Measurements from ENCODE around the gene ASL. TPM values are rescaled to one million over a fixed set of nuclear protein-coding genes. Genes with fewer than 3 reads are reported as not detected.
"Not testable (repeated sequence)": the region's sequence is repeated elsewhere in the genome, so short reads cannot be mapped to it uniquely, and the experiment has no call there.

The ASL gene
- total RNA-seq, 2 donors from 2014 or later: 24.0 to 36.4 TPM

GRCh38 chr7:66118603-66119002, 43.0 kb downstream of the ASL start:
- Histone ChIP-seq H3K9me3 (no peaks in the 10 kb centered on the region), H3K4me3 (no peak overlapping the region), H3K27me3 (replicated peaks; ENCODE audit: insufficient read depth) (no peaks in the 10 kb centered on the region), H3K36me3 (no peaks in the 10 kb centered on the region), H3K27ac (no peak overlapping the region), H3K4me1 (replicated peaks) (peaks cover 4% of the 10 kb centered on the region)
- 26% methylated on average over 3 of the region's 3 CpGs for WGBS
- intact Hi-C loops (cut with DNase I): no loop called here
- TF ChIP-seq, protein P1, sequence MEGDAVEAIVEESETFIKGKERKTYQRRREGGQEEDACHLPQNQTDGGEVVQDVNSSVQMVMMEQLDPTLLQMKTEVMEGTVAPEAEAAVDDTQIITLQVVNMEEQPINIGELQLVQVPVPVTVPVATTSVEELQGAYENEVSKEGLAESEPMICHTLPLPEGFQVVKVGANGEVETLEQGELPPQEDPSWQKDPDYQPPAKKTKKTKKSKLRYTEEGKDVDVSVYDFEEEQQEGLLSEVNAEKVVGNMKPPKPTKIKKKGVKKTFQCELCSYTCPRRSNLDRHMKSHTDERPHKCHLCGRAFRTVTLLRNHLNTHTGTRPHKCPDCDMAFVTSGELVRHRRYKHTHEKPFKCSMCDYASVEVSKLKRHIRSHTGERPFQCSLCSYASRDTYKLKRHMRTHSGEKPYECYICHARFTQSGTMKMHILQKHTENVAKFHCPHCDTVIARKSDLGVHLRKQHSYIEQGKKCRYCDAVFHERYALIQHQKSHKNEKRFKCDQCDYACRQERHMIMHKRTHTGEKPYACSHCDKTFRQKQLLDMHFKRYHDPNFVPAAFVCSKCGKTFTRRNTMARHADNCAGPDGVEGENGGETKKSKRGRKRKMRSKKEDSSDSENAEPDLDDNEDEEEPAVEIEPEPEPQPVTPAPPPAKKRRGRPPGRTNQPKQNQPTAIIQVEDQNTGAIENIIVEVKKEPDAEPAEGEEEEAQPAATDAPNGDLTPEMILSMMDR (IDR thresholded peaks at IDR 0.05): no peak
- no peak for TF ChIP-seq POLR2A (IDR thresholded peaks at IDR 0.05)
- TF ChIP-seq POLR2AphosphoS5 (IDR thresholded peaks at IDR 0.05): no peak
- no peak for DNase-seq (ENCODE audit: low spot score)

DNA sequence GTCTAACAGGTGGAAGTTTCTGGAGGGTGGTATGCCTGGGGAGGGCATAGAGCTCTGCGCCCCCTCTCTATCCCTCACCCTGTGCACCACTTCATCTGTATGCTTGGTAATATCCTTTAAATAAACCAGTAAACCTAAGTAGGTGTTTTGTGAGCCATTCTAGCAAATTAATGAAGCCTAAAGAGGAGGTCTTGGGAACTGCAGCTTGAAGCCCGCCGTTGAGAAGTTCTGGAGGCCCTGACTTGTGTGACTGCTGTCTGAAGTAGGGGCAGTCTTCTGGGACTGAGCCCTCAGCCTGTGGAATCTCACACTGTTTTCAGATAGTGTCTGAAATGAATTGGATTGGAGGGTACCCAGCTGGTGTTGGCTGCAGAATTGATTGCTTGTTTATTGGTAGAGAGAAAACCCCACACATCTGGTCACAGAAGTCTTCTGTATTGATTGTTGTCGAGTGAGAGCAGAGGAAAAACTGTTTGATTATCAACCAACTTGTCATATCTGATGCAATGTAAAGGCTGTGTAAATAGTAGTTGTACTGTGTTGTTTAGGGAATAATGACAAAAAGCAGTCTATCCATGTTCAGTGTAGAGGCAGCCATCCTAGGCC, 43.7 kb downstream of the ASL start:
- no peak for DNase-seq (ENCODE audit: low spot score)

GRCh38 chr7:66123175-66123528, 47.5 kb downstream of the ASL start:
- H3K27me3 ChIP-seq (replicated peaks; ENCODE audit: insufficient read depth): no peaks in the 10 kb centered on the region
- DNase-seq (ENCODE audit: low spot score): no peak
- 82% methylated on average over 9 of the region's 9 CpGs for WGBS
- H3K27ac ChIP-seq: no peak overlapping the region
- H3K9me3 ChIP-seq: no peaks in the 10 kb centered on the region
- intact Hi-C loops (cut with DNase I): no loop called here
- no peak for TF ChIP-seq POLR2AphosphoS5 (IDR thresholded peaks at IDR 0.05)
- TF ChIP-seq POLR2A (IDR thresholded peaks at IDR 0.05): no peak
- TF ChIP-seq, protein P1 (IDR thresholded peaks at IDR 0.05): no peak
- H3K4me1 ChIP-seq (replicated peaks): peaks cover 13% of the 10 kb centered on the region
- no peak overlapping the region for H3K4me3 ChIP-seq
- no peaks in the 10 kb centered on the region for H3K36me3 ChIP-seq

More for the DNA sequence above, 43.7 kb downstream of the ASL start:
- Histone ChIP-seq H3K36me3 (no peaks in the 10 kb centered on the region), H3K27ac (no peak overlapping the region), H3K9me3 (no peaks in the 10 kb centered on the region), H3K27me3 (replicated peaks; ENCODE audit: insufficient read depth) (no peaks in the 10 kb centered on the region), H3K4me1 (replicated peaks) (peaks cover 5% of the 10 kb centered on the region), H3K4me3 (no peak overlapping the region)
- intact Hi-C loops (cut with DNase I): no loop called here
- WGBS: 75% methylated on average over 4 of the region's 4 CpGs
- TF ChIP-seq POLR2AphosphoS5 (IDR thresholded peaks at IDR 0.05): no peak

DNA sequence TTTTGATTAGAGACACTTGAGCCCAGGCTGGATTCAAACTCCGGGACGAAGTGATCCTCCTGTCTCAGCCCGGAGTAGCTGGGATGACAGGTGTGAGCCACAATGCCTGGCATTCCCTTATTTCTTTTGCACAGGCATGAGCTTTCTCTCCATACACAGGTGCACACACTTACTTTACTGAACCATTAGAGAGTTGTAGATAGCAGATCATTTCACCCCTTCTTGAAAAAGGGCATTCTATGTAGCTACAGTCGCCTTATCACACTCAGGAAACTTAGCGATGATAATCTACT, 48.9 kb downstream of the ASL start:
- 55% methylated on average over 5 of the region's 5 CpGs for WGBS
- DNase-seq (ENCODE audit: low spot score); H3K27ac ChIP-seq; intact Hi-C loops (cut with DNase I); H3K27me3 ChIP-seq (replicated peaks; ENCODE audit: insufficient read depth); H3K9me3 ChIP-seq; H3K4me3 ChIP-seq; H3K36me3 ChIP-seq: not testable (repeated sequence)
- peaks cover 13% of the 10 kb centered on the region for H3K4me1 ChIP-seq (replicated peaks)

DNA sequence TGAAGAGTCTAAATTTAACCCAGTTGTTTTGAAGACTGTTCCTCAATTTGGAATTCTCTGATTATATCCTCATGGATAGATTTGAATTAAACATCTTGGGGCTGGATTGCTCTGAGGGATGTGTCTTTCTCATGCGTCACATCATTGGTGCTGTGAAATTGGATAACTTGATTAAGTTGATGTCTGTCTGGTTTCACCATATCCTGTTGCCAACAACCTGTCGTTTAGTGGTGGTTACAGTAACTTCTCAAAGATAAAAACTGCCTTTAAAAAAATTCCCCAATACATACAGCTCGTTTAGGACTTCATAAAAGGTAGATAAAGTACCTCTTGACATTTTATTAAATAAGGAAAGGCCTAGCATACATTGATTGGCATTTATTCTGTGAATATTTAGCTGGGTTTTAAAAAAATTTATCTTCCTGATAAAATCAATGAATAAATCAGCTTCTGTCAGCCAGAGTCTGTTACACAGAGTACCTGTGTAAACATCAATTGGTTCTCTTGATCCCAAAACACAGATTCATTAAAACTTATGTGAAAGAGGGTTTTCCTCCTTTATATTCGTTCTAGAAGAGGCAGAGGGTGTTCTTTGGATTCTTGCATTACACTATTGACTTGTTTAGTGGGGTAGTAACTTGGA, 49.6 kb downstream of the ASL start:
- TF ChIP-seq, protein P1 (IDR thresholded peaks at IDR 0.05): no peak
- TF ChIP-seq POLR2AphosphoS5 (IDR thresholded peaks at IDR 0.05) (no peak), POLR2A (IDR thresholded peaks at IDR 0.05) (no peak)
- Histone ChIP-seq H3K4me1 (replicated peaks) (peaks cover 13% of the 10 kb centered on the region), H3K36me3 (no peaks in the 10 kb centered on the region), H3K4me3 (no peak overlapping the region), H3K9me3 (no peaks in the 10 kb centered on the region), H3K27ac (no peak overlapping the region), H3K27me3 (replicated peaks; ENCODE audit: insufficient read depth) (no peaks in the 10 kb centered on the region)
- intact Hi-C loops (cut with DNase I): no loop called here
- DNase-seq (ENCODE audit: low spot score): no peak
- WGBS: 12% methylated on average over 4 of the region's 4 CpGs

- not testable (repeated sequence) for DNase-seq (ENCODE audit: low spot score)
- H3K4me1 ChIP-seq (replicated peaks): peaks cover 13% of the 10 kb centered on the region
Measured at GRCh38 chr7:66125781-66126352, 50.2 kb downstream of the ASL start.

DNA sequence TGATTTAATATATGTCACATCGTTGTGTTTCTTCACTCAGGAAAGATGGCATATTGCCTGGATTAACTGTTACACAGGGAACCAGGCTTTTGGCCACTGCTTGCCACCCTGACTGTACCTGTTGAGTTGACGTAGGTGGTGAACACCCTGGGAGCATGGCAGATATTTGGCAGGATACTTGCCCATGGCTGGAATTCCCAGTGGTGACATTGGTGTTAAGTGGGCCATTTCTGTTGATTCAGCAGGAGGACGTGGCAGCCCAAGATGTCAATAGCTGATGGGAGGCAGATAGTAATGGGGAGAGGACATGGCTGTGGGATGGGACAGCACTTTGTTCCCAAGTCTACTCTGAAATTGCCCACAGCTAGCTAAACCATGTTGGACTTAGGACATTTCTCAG, 51.6 kb downstream of the ASL start:
- H3K27me3 ChIP-seq (replicated peaks; ENCODE audit: insufficient read depth); H3K4me3 ChIP-seq; H3K9me3 ChIP-seq; H3K27ac ChIP-seq; DNase-seq (ENCODE audit: low spot score); intact Hi-C loops (cut with DNase I); H3K36me3 ChIP-seq: not testable (repeated sequence)
- peaks cover 13% of the 10 kb centered on the region for H3K4me1 ChIP-seq (replicated peaks)
- WGBS: 54% methylated on average over 3 of the region's 3 CpGs

More at GRCh38 chr7:66125781-66126352, 50.2 kb downstream of the ASL start:
- H3K9me3 ChIP-seq; H3K36me3 ChIP-seq; intact Hi-C loops (cut with DNase I); H3K4me3 ChIP-seq; H3K27ac ChIP-seq; H3K27me3 ChIP-seq (replicated peaks; ENCODE audit: insufficient read depth): not testable (repeated sequence)
- WGBS: 70% methylated on average over 6 of the region's 6 CpGs

Measured in prostate gland (tissue), 2 donors.